IMR-90 (cell line): ENCODE results near the gene ATG10. TPM values are rescaled to one million over a fixed set of nuclear protein-coding genes. Genes with fewer than 3 reads are reported as not detected.

ENCODE experiments used
- ATAC-seq: fragments of 200-7000 bp; cut with Tn5 transposase; 2 replicates; pipeline ENCODE4 v1.9.1; 2020; ENCODE audit warnings: low read depth, mild to moderate bottlenecking, moderate library complexity
- BruUV-seq: library from RNA; stranded (reverse); fragments of 400-500 nt; replicated peaks from 2 replicates; lab custom pipeline; 2021; lab: Mats Ljungman, UMichigan
- CTCF ChIA-PET: fragments of 300-600 bp; formaldehyde crosslinking; extraction: SDS; loops from one replicate; lab custom pipeline; 2021; ENCODE audit warnings: antibody characterized with exemption; lab: Yijun Ruan, JAX
- POLR2A ChIA-PET: fragments of 300-600 bp; sonication (Branson Sonifier 250); formaldehyde crosslinking; loops from one replicate; lab custom pipeline; 2022; ENCODE audit warnings: antibody characterized with exemption; ENCODE audit not compliant: unreplicated experiment; lab: Charles Lee
- DNase-seq: peaks from one replicate; pipeline ENCODE4 v3.0.0; 2013
- H2AFZ ChIP-seq: replicated peaks from 2 replicates; pipeline ENCODE3; 2013; ENCODE audit warnings: low read length, mild to moderate bottlenecking; ENCODE audit not compliant: poor library complexity
- H2AK5ac ChIP-seq: 2 replicates; pipeline ENCODE4 v1.6.1; 2013; ENCODE audit warnings: low read depth, low read length, inconsistent platforms
- H2AK9ac ChIP-seq: replicated peaks from 2 replicates; pipeline ENCODE3; 2013; ENCODE audit warnings: mild to moderate bottlenecking, low read depth, low read length, moderate library complexity; ENCODE audit not compliant: poor library complexity
- H2BK120ac ChIP-seq: 2 replicates; pipeline ENCODE4 v1.6.1; 2013; ENCODE audit warnings: low read depth, low read length, inconsistent platforms
- H2BK15ac ChIP-seq: 3 replicates; pipeline ENCODE4 v1.6.1; 2013; ENCODE audit warnings: low read depth, low read length, inconsistent platforms
- H2BK20ac ChIP-seq: 2 replicates; pipeline ENCODE4 v1.6.1; 2013; ENCODE audit warnings: low read depth, mild to moderate bottlenecking, inconsistent platforms, low read length, moderate library complexity
- H2BK5ac ChIP-seq: 2 replicates; pipeline ENCODE4 v1.6.1; 2013; ENCODE audit warnings: mild to moderate bottlenecking, low read depth, low read length, inconsistent platforms; ENCODE audit not compliant: poor library complexity, severe bottlenecking
- H3K14ac ChIP-seq: replicated peaks from 2 replicates; pipeline ENCODE4 v1.6.1; 2013; ENCODE audit warnings: low read depth, low read length, inconsistent platforms
- H3K18ac ChIP-seq: 2 replicates; pipeline ENCODE4 v1.6.1; 2013; ENCODE audit warnings: low read depth, low read length, control low read depth
- H3K23ac ChIP-seq: 2 replicates; pipeline ENCODE4 v1.6.1; 2013; ENCODE audit warnings: low read depth, low read length, inconsistent platforms
- H3K27ac ChIP-seq: 2 replicates; pipeline ENCODE4 v1.5.1; 2013; ENCODE audit warnings: mild to moderate bottlenecking, control low read depth, low read length; ENCODE audit not compliant: insufficient read depth
- H3K27me3 ChIP-seq: 2 replicates; pipeline ENCODE4 v1.6.1; 2013; ENCODE audit warnings: low read length; ENCODE audit not compliant: control insufficient read depth, insufficient read depth
- H3K36me3 ChIP-seq: 2 replicates; pipeline ENCODE4 v1.6.1; 2013; ENCODE audit warnings: low read length, mixed read lengths; ENCODE audit not compliant: control insufficient read depth, insufficient read depth
- H3K4ac ChIP-seq: 2 replicates; pipeline ENCODE4 v1.6.1; 2013; ENCODE audit warnings: low read depth, low read length, inconsistent platforms
- H3K4me1 ChIP-seq: 2 replicates; pipeline ENCODE4 v1.6.1; 2013; ENCODE audit warnings: low read length, mixed read lengths; ENCODE audit not compliant: control insufficient read depth, insufficient read depth
- H3K4me2 ChIP-seq: 2 replicates; pipeline ENCODE4 v1.6.1; 2013; ENCODE audit warnings: low read depth, mild to moderate bottlenecking, control low read depth, low read length, moderate library complexity
- H3K4me3 ChIP-seq: 2 replicates; pipeline ENCODE4 v1.5.1; 2013; ENCODE audit warnings: low read depth, mild to moderate bottlenecking, control low read depth, low read length, moderate library complexity; ENCODE audit not compliant: insufficient read depth
- H3K56ac ChIP-seq: 2 replicates; pipeline ENCODE4 v1.6.1; 2013; ENCODE audit warnings: low read length, inconsistent platforms; ENCODE audit not compliant: insufficient read depth; ENCODE audit errors: extremely low read depth
- H3K79me1 ChIP-seq, 2 experiments: 2 replicates each; pipeline ENCODE4 v1.6.1; 2013; ENCODE audit warnings: low read length in 2 of 2, inconsistent platforms in 1 of 2, low read depth in 1 of 2
- H3K9ac ChIP-seq: 2 replicates; pipeline ENCODE4 v1.6.1; 2013; ENCODE audit warnings: low read depth, low read length, control low read depth
- H3K9me1 ChIP-seq: 2 replicates; pipeline ENCODE4 v1.6.1; 2013; ENCODE audit warnings: low read length, inconsistent platforms; ENCODE audit not compliant: insufficient read depth
- H3K9me3 ChIP-seq: 2 replicates; pipeline ENCODE4 v1.6.1; 2013; ENCODE audit warnings: low read length; ENCODE audit not compliant: control insufficient read depth, insufficient read depth
- H4K20me1 ChIP-seq: 2 replicates; pipeline ENCODE4 v1.6.1; 2013; ENCODE audit warnings: low read length, inconsistent platforms; ENCODE audit not compliant: insufficient read depth
- H4K5ac ChIP-seq: 2 replicates; pipeline ENCODE4 v1.6.1; 2013; ENCODE audit warnings: mild to moderate bottlenecking, low read depth, low read length, control low read depth
- H4K8ac ChIP-seq, 2 experiments: 2 replicates each; pipeline ENCODE4 v1.6.1; 2013; ENCODE audit warnings: low read depth in 2 of 2, low read length in 2 of 2, control low read depth in 1 of 2, inconsistent platforms in 1 of 2
- H4K91ac ChIP-seq: 2 replicates; pipeline ENCODE4 v1.6.1; 2013; ENCODE audit warnings: low read depth, low read length, inconsistent platforms; ENCODE audit not compliant: insufficient read depth
- BHLHE40 ChIP-seq: fragments of 150-350 bp; IDR thresholded peaks from 2 replicates; pipeline ENCODE4 v1.6.1; 2016; ENCODE audit warnings: mild to moderate bottlenecking, low read depth, low read length
- CEBPB ChIP-seq: IDR thresholded peaks from 2 replicates; pipeline ENCODE4 v1.6.1; 2012; ENCODE audit warnings: low read depth, low read length, improper control_type of control experiment
- CHD1 ChIP-seq: IDR thresholded peaks from 2 replicates; pipeline ENCODE4 v1.6.1; 2012; ENCODE audit warnings: low read depth, low read length, improper control_type of control experiment
- CTCF ChIP-seq: conservative IDR thresholded peaks from 2 replicates; pipeline ENCODE4 v1.5.1; 2012; ENCODE audit warnings: mild to moderate bottlenecking, low read depth, low read length, improper control_type of control experiment
- ELK1 ChIP-seq: fragments of 150-350 bp; IDR thresholded peaks from 2 replicates; pipeline ENCODE4 v1.6.1; 2016; ENCODE audit warnings: low read depth, mild to moderate bottlenecking, low read length, moderate library complexity, borderline replicate concordance
- FOS ChIP-seq: fragments of 150-350 bp; IDR thresholded peaks from 2 replicates; pipeline ENCODE4 v1.6.1; 2016; ENCODE audit warnings: low read depth, low read length
- MAFK ChIP-seq: IDR thresholded peaks from 2 replicates; pipeline ENCODE4 v1.6.1; 2012; ENCODE audit warnings: low read depth, low read length, improper control_type of control experiment
- MAZ ChIP-seq: IDR thresholded peaks from 2 replicates; pipeline ENCODE4 v1.6.1; 2012; ENCODE audit warnings: low read depth, mild to moderate bottlenecking, low read length, improper control_type of control experiment, moderate library complexity, borderline replicate concordance
- MXI1 ChIP-seq: IDR thresholded peaks from 2 replicates; pipeline ENCODE4 v1.6.1; 2012; ENCODE audit warnings: low read depth, mild to moderate bottlenecking, low read length, moderate library complexity, borderline replicate concordance
- NFE2L2 ChIP-seq: fragments of 150-350 bp; IDR thresholded peaks from 2 replicates; pipeline ENCODE4 v1.6.1; 2016; ENCODE audit warnings: low read depth, mild to moderate bottlenecking, low read length
- POLR2A ChIP-seq: IDR thresholded peaks from 2 replicates; pipeline ENCODE4 v1.6.1; 2012; ENCODE audit warnings: mild to moderate bottlenecking, low read depth, low read length
- RAD21 ChIP-seq: IDR thresholded peaks from 2 replicates; pipeline ENCODE4 v1.6.1; 2012; ENCODE audit warnings: low read length, improper control_type of control experiment
- RCOR1 ChIP-seq: IDR thresholded peaks from 2 replicates; pipeline ENCODE4 v1.6.1; 2012; ENCODE audit warnings: mild to moderate bottlenecking, low read length, improper control_type of control experiment; ENCODE audit not compliant: insufficient replicate concordance
- RFX5 ChIP-seq: IDR thresholded peaks from 2 replicates; pipeline ENCODE4 v1.8.0; 2012; ENCODE audit warnings: low read depth, mild to moderate bottlenecking, low read length, moderate library complexity
- SMC3 ChIP-seq: fragments of 150-350 bp; IDR thresholded peaks from 2 replicates; pipeline ENCODE4 v1.6.1; 2016; ENCODE audit warnings: low read depth, mild to moderate bottlenecking, antibody characterized with exemption, low read length, moderate library complexity
- USF2 ChIP-seq: fragments of 150-350 bp; IDR thresholded peaks from 2 replicates; pipeline ENCODE4 v1.6.1; 2017; ENCODE audit warnings: mild to moderate bottlenecking, antibody characterized with exemption, low read length, low read depth
- WGBS, 2 experiments: methylation state at CpG; one replicate each; pipeline versions ENCODE4 v1.1.5 to v1.1.7; 2013; ENCODE audit warnings: missing lambda C conversion rate in 2 of 2; ENCODE audit not compliant: insufficient read length in 1 of 2; ENCODE audit errors: extremely low coverage in 2 of 2; 5-methylcytosine and 5-hydroxymethylcytosine counted together
- dilution Hi-C: fragments of 300-500 bp; cut with HindIII; formaldehyde crosslinking; loops from one replicate; pipeline ENCODE4 v1.14.3; 2018; ENCODE audit warnings: low sequenced_read_pairs; ENCODE audit not compliant: unreplicated experiment
- in situ Hi-C: fragments of 300-500 bp; cut with MboI; formaldehyde crosslinking; loops from 3 replicates; pipeline ENCODE4 v1.14.3; 2019; ENCODE audit warnings: low sequenced_read_pairs, inconsistent platforms, mixed read lengths
- intact Hi-C: fragments of 100-400 bp; cut with micrococcal nuclease; formaldehyde crosslinking; loops from 2 replicates; pipeline ENCODE4 v1.10.0; 2022
- polyA plus RNA-seq, 3 experiments: library from polyadenylated mRNA; depleted of rRNA; stranded (reverse); fragments of >200 nt; gene quantifications; 2 replicates each; pipeline ENCODE4 v1.2.3, GENCODE V29; 2012; ENCODE audit warnings: low replicate concordance in 1 of 3
- total RNA-seq: library from RNA; depleted of rRNA; stranded (reverse); fragments of >200 nt; gene quantifications from 2 replicates; pipeline ENCODE4 v1.2.3, GENCODE V29; 2012

The ATG10 gene
- total and polyA plus RNA-seq, 2 of the 4 experiments (the other 2 are of a cell fraction): 3.4 to 8.1 TPM

GRCh38 chr5:81961651-81962440 is 10.0 kb upstream of the ATG10 start:
- no peaks in the 10 kb centered on the region for H3K9me3 ChIP-seq
- BruUV-seq: no TSS peak
- no peak overlapping the region for H3K4me3 ChIP-seq
- no peaks in the 10 kb centered on the region; the same call in 1 of the 2 replicates for H3K27me3 ChIP-seq
- intact Hi-C loops (no loop called here), in situ Hi-C loops (no loop called here), dilution Hi-C loops (no loop called here)
- H4K91ac ChIP-seq: no peak overlapping the region
- H3K9ac ChIP-seq: no peak overlapping the region
- H2AK5ac ChIP-seq: no peak overlapping the region
- no peak overlapping the region for H2BK120ac ChIP-seq
- DNase-seq (no peak), ATAC-seq (no peak)
- no peak overlapping the region for H2BK20ac ChIP-seq
- TF ChIP-seq ELK1 (no peak), RCOR1 (no peak), BHLHE40 (no peak), CEBPB (no peak), SMC3 (no peak), MAZ (no peak), MAFK (no peak), CTCF (no peak), MXI1 (no peak), FOS (no peak), POLR2A (no peak), RFX5 (no peak), RAD21 (no peak), CHD1 (no peak), NFE2L2 (no peak), USF2 (no peak)
- ChIA-PET CTCF (no interaction called here), POLR2A (no interaction called here)
- H2AFZ ChIP-seq: no peak overlapping the region
- no peak overlapping the region for H4K5ac ChIP-seq
- H3K14ac ChIP-seq: no peak overlapping the region
- no peak overlapping the region for H4K8ac ChIP-seq
- no peak overlapping the region for H2AK9ac ChIP-seq
- H3K27ac ChIP-seq: no peak overlapping the region
- H3K9me1 ChIP-seq: no peaks in the 10 kb centered on the region
- H4K20me1 ChIP-seq: no peaks in the 10 kb centered on the region
- H3K4me2 ChIP-seq: no peak overlapping the region
- WGBS, 2 experiments: no CpG with 5 or more reads among the region's 9 CpGs
- no peaks in the 10 kb centered on the region for H3K79me1 ChIP-seq
- no peaks in the 10 kb centered on the region for H3K36me3 ChIP-seq
- H2BK5ac ChIP-seq: no peak overlapping the region
- no peak overlapping the region for H3K18ac ChIP-seq
- H3K4me1 ChIP-seq: no peaks in the 10 kb centered on the region
- no peak overlapping the region for H3K23ac ChIP-seq
- no peak overlapping the region for H2BK15ac ChIP-seq
- H3K56ac ChIP-seq: no peak overlapping the region
- no peak overlapping the region for H3K4ac ChIP-seq
